SK-N-SH (cell line): ENCODE data around the gene FJX1. TPM values are rescaled to one million over a fixed set of nuclear protein-coding genes. Genes with fewer than 3 reads are reported as not detected.

Source experiments
- CTCF ChIA-PET: fragments of 300-600, 350-600 bp; formaldehyde crosslinking; extraction: SDS; loops from one replicate; lab custom pipeline; 2021; lab: Yijun Ruan, JAX
- POLR2A ChIA-PET: fragments of 350-600 bp; sonication (Branson Sonifier 250); formaldehyde crosslinking; extraction: SDS; loops from one replicate; lab custom pipeline; 2020; ENCODE audit warnings: antibody characterized with exemption, inconsistent platforms; lab: Yijun Ruan, JAX
- DNase-seq: peaks from one replicate; pipeline ENCODE4 v3.0.0; 2012
- H2AFZ ChIP-seq: fragments of 200-600 bp; sonication (generic); 2 replicates; pipeline ENCODE4 v1.8.1; 2016; ENCODE audit warnings: antibody characterized with exemption, mild to moderate bottlenecking, low read depth
- H3F3A ChIP-seq: fragments of 200-600 bp; sonication (generic); replicated peaks from 2 replicates; pipeline ENCODE3; 2016; ENCODE audit warnings: antibody characterized with exemption, mild to moderate bottlenecking; ENCODE audit not compliant: insufficient read depth
- H3K27ac ChIP-seq, 2 experiments: fragments of 200-500 bp in 1 of 2; fragments of 200-600 bp in 1 of 2; sonication (Bioruptor generic) in 1 of 2; sonication (generic), shearing (Covaris generic) in 1 of 2; 2 replicates each; pipeline versions ENCODE4 v1.5.1 to v1.6.1; 2014 to 2016; ENCODE audit warnings: low read depth in 2 of 2, inconsistent platforms in 1 of 2, low read length in 1 of 2, mild to moderate bottlenecking in 1 of 2, mixed read lengths in 1 of 2
- H3K27me3 ChIP-seq: fragments of 200-600 bp; sonication (generic), shearing (Covaris generic); 2 replicates; pipeline ENCODE4 v1.6.1; 2016; ENCODE audit warnings: mixed run types; ENCODE audit not compliant: insufficient read depth
- H3K36me3 ChIP-seq, 2 experiments: fragments of 200-500 bp in 1 of 2; fragments of 200-600 bp in 1 of 2; sonication (Bioruptor generic) in 1 of 2; sonication (generic) in 1 of 2; replicated peaks in 1 of 2; 2 replicates each; pipeline versions ENCODE3 to v1.5.1; 2014 to 2016; ENCODE audit warnings: low read length in 1 of 2, mild to moderate bottlenecking in 1 of 2; ENCODE audit not compliant: insufficient read depth in 2 of 2, control insufficient read depth in 1 of 2
- H3K4me1 ChIP-seq, 2 experiments: fragments of 200-500 bp in 1 of 2; fragments of 200-600 bp in 1 of 2; sonication (Bioruptor generic) in 1 of 2; sonication (generic), shearing (Covaris generic) in 1 of 2; 2 replicates each; pipeline versions ENCODE4 v1.5.1 to v1.6.1; 2014 to 2016; ENCODE audit warnings: low read depth in 1 of 2, low read length in 1 of 2, mixed run types in 1 of 2; ENCODE audit not compliant: insufficient read depth in 2 of 2, control insufficient read depth in 1 of 2
- H3K4me2 ChIP-seq: fragments of 200-600 bp; sonication (generic), shearing (Covaris generic); 2 replicates; pipeline ENCODE4 v1.6.1; 2017; ENCODE audit warnings: mixed run types
- H3K4me3 ChIP-seq, 2 experiments: fragments of 200-500 bp in 1 of 2; fragments of 200-600 bp in 1 of 2; sonication (Bioruptor generic) in 1 of 2; sonication (generic), shearing (Covaris generic) in 1 of 2; 2 replicates each; pipeline versions ENCODE4 v1.5.1 to v1.8.1; 2014 to 2016; ENCODE audit warnings: low read depth in 2 of 2, inconsistent platforms in 1 of 2, low read length in 1 of 2, mild to moderate bottlenecking in 1 of 2, mixed read lengths in 1 of 2, moderate library complexity in 1 of 2
- H3K79me2 ChIP-seq: fragments of 200-600 bp; sonication (generic); 2 replicates; pipeline ENCODE4 v1.8.1; 2017; ENCODE audit warnings: mild to moderate bottlenecking; ENCODE audit not compliant: insufficient read depth
- H3K9ac ChIP-seq: fragments of 200-600 bp; sonication (generic); 2 replicates; pipeline ENCODE4 v1.6.1; 2017; ENCODE audit warnings: mixed run types
- H3K9me2 ChIP-seq: fragments of 200-600 bp; sonication (generic); 2 replicates; pipeline ENCODE4 v1.6.1; 2017; ENCODE audit warnings: mixed run types
- H3K9me3 ChIP-seq: fragments of 200-600 bp; sonication (generic); 2 replicates; pipeline ENCODE4 v1.6.1; 2017; ENCODE audit warnings: mixed run types, mild to moderate bottlenecking, moderate library complexity
- H4K20me1 ChIP-seq: fragments of 200-600 bp; sonication (generic); 2 replicates; pipeline ENCODE4 v1.6.1; 2017; ENCODE audit warnings: mild to moderate bottlenecking, mixed run types; ENCODE audit not compliant: insufficient read depth
- CHD2 ChIP-seq: fragments of 150-350 bp; IDR thresholded peaks from 2 replicates; pipeline ENCODE4 v1.6.1; 2018; ENCODE audit warnings: low read length; ENCODE audit not compliant: partially characterized antibody
- ELF1 ChIP-seq: IDR thresholded peaks from 2 replicates; pipeline ENCODE4 v1.4.0; 2012
- FOXM1 ChIP-seq: IDR thresholded peaks from 2 replicates; pipeline ENCODE4 v1.4.0; 2012; ENCODE audit warnings: low read depth, mild to moderate bottlenecking
- GATA2 ChIP-seq: sonication (generic); formaldehyde crosslinking; IDR thresholded peaks from 2 replicates; pipeline ENCODE4 v1.5.0; 2020; ENCODE audit warnings: mild to moderate bottlenecking, missing genetic modification reagents
- MEF2A ChIP-seq: IDR thresholded peaks from 2 replicates; pipeline ENCODE4 v1.4.0; 2012; ENCODE audit warnings: low read depth, borderline replicate concordance
- NRF1 ChIP-seq: IDR thresholded peaks from 2 replicates; pipeline ENCODE4 v1.6.1; 2012; ENCODE audit warnings: low read depth, mild to moderate bottlenecking, low read length
- RAD21 ChIP-seq: IDR thresholded peaks from 2 replicates; pipeline ENCODE4 v1.6.1; 2012; ENCODE audit warnings: mild to moderate bottlenecking, low read length
- RCOR1 ChIP-seq: fragments of 150-350 bp; IDR thresholded peaks from 2 replicates; pipeline ENCODE4 v1.6.1; 2017; ENCODE audit warnings: antibody characterized with exemption, low read length
- RXRA ChIP-seq: IDR thresholded peaks from 2 replicates; pipeline ENCODE4 v1.4.0; 2012; ENCODE audit warnings: low read depth, mild to moderate bottlenecking, borderline replicate concordance
- SIN3A ChIP-seq: IDR thresholded peaks from 2 replicates; pipeline ENCODE4 v1.6.1; 2012; ENCODE audit warnings: low read depth, mild to moderate bottlenecking, low read length, moderate library complexity, borderline replicate concordance
- TEAD4 ChIP-seq: IDR thresholded peaks from 2 replicates; pipeline ENCODE4 v1.4.0; 2012; ENCODE audit warnings: mild to moderate bottlenecking, borderline replicate concordance; ENCODE audit not compliant: insufficient read depth
- WGBS: methylation state at CpG from one replicate; pipeline ENCODE4 v1.1.6; 2017; ENCODE audit warnings: low lambda C conversion rate; 5-methylcytosine and 5-hydroxymethylcytosine counted together
- polyA plus RNA-seq, 3 experiments: library from polyadenylated mRNA; depleted of rRNA; stranded (reverse); fragments of >200 nt; gene quantifications; 2 replicates each; pipeline ENCODE4 v1.2.3, GENCODE V29; 2012
- TF ChIP-seq, protein P1 (sequence below): IDR thresholded peaks from 2 replicates; pipeline ENCODE4 v1.4.0; 2012; ENCODE audit warnings: low read depth, borderline replicate concordance
- TF ChIP-seq, protein P2 (sequence below): fragments of 200-600 bp; sonication (generic); IDR thresholded peaks from 2 replicates; pipeline ENCODE4 v1.6.1; 2017; ENCODE audit warnings: antibody characterized with exemption, mild to moderate bottlenecking, moderate library complexity
- TF ChIP-seq, protein P3 (sequence below): IDR thresholded peaks from 2 replicates; pipeline ENCODE4 v1.4.0; 2012; ENCODE audit warnings: low read depth, borderline replicate concordance
- TF ChIP-seq, protein P4 (sequence below): IDR thresholded peaks from 2 replicates; pipeline ENCODE4 v1.6.1; 2012; ENCODE audit warnings: mild to moderate bottlenecking, low read depth, low read length, moderate library complexity
- TF ChIP-seq, protein P5 (sequence below): fragments of 150-350 bp; IDR thresholded peaks from 2 replicates; pipeline ENCODE4 v1.6.1; 2016; ENCODE audit warnings: mild to moderate bottlenecking, low read depth, low read length

FJX1 gene
- polyA plus RNA-seq, 1 of the 3 experiments (the other 2 are of a cell fraction): 34.5 TPM

DNA sequence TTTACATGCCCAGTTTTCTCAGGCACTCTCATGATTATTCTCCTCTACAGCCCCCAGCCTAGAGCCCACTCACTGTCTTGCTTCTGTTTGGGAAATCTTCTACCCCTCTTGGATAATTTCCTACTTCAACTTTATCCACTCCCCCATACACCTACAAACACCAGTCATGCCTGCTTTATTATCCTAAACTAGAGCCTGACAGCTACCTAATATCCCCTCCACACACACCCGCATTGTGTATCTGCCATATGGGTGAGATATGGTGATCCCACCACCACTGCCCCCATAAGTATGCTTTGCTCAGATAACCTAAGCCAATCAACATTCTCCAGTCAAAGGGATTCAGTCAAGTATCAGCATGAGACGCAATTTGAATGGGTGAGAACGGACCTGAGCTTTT, 15.3 kb upstream of the FJX1 start:
- no peaks in the 10 kb centered on the region for H3K79me2 ChIP-seq
- H3K9me2 ChIP-seq: no peaks in the 10 kb centered on the region
- H3F3A ChIP-seq: no peaks in the 10 kb centered on the region
- H3K27me3 ChIP-seq: no peaks in the 10 kb centered on the region
- no peak overlapping the region for H3K4me3 ChIP-seq
- no peaks in the 10 kb centered on the region for H3K36me3 ChIP-seq
- 92% methylated on average over 3 of the region's 3 CpGs for WGBS
- TF ChIP-seq, protein P1, sequence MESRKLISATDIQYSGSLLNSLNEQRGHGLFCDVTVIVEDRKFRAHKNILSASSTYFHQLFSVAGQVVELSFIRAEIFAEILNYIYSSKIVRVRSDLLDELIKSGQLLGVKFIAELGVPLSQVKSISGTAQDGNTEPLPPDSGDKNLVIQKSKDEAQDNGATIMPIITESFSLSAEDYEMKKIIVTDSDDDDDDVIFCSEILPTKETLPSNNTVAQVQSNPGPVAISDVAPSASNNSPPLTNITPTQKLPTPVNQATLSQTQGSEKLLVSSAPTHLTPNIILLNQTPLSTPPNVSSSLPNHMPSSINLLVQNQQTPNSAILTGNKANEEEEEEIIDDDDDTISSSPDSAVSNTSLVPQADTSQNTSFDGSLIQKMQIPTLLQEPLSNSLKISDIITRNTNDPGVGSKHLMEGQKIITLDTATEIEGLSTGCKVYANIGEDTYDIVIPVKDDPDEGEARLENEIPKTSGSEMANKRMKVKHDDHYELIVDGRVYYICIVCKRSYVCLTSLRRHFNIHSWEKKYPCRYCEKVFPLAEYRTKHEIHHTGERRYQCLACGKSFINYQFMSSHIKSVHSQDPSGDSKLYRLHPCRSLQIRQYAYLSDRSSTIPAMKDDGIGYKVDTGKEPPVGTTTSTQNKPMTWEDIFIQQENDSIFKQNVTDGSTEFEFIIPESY: no peak
- TF ChIP-seq RAD21: no peak
- no peak for TF ChIP-seq MEF2A
- TF ChIP-seq CHD2: no peak
- no peak for TF ChIP-seq RXRA
- TF ChIP-seq, protein P2, sequence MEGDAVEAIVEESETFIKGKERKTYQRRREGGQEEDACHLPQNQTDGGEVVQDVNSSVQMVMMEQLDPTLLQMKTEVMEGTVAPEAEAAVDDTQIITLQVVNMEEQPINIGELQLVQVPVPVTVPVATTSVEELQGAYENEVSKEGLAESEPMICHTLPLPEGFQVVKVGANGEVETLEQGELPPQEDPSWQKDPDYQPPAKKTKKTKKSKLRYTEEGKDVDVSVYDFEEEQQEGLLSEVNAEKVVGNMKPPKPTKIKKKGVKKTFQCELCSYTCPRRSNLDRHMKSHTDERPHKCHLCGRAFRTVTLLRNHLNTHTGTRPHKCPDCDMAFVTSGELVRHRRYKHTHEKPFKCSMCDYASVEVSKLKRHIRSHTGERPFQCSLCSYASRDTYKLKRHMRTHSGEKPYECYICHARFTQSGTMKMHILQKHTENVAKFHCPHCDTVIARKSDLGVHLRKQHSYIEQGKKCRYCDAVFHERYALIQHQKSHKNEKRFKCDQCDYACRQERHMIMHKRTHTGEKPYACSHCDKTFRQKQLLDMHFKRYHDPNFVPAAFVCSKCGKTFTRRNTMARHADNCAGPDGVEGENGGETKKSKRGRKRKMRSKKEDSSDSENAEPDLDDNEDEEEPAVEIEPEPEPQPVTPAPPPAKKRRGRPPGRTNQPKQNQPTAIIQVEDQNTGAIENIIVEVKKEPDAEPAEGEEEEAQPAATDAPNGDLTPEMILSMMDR: no peak
- TF ChIP-seq, protein P3, sequence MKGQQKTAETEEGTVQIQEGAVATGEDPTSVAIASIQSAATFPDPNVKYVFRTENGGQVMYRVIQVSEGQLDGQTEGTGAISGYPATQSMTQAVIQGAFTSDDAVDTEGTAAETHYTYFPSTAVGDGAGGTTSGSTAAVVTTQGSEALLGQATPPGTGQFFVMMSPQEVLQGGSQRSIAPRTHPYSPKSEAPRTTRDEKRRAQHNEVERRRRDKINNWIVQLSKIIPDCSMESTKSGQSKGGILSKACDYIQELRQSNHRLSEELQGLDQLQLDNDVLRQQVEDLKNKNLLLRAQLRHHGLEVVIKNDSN: no peak
- no peak for TF ChIP-seq GATA2
- TF ChIP-seq, protein P4, sequence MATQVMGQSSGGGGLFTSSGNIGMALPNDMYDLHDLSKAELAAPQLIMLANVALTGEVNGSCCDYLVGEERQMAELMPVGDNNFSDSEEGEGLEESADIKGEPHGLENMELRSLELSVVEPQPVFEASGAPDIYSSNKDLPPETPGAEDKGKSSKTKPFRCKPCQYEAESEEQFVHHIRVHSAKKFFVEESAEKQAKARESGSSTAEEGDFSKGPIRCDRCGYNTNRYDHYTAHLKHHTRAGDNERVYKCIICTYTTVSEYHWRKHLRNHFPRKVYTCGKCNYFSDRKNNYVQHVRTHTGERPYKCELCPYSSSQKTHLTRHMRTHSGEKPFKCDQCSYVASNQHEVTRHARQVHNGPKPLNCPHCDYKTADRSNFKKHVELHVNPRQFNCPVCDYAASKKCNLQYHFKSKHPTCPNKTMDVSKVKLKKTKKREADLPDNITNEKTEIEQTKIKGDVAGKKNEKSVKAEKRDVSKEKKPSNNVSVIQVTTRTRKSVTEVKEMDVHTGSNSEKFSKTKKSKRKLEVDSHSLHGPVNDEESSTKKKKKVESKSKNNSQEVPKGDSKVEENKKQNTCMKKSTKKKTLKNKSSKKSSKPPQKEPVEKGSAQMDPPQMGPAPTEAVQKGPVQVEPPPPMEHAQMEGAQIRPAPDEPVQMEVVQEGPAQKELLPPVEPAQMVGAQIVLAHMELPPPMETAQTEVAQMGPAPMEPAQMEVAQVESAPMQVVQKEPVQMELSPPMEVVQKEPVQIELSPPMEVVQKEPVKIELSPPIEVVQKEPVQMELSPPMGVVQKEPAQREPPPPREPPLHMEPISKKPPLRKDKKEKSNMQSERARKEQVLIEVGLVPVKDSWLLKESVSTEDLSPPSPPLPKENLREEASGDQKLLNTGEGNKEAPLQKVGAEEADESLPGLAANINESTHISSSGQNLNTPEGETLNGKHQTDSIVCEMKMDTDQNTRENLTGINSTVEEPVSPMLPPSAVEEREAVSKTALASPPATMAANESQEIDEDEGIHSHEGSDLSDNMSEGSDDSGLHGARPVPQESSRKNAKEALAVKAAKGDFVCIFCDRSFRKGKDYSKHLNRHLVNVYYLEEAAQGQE: no peak
- no peak for TF ChIP-seq NRF1
- no peak for TF ChIP-seq SIN3A
- TF ChIP-seq, protein P5, sequence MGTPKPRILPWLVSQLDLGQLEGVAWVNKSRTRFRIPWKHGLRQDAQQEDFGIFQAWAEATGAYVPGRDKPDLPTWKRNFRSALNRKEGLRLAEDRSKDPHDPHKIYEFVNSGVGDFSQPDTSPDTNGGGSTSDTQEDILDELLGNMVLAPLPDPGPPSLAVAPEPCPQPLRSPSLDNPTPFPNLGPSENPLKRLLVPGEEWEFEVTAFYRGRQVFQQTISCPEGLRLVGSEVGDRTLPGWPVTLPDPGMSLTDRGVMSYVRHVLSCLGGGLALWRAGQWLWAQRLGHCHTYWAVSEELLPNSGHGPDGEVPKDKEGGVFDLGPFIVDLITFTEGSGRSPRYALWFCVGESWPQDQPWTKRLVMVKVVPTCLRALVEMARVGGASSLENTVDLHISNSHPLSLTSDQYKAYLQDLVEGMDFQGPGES: no peak
- no peak for TF ChIP-seq FOXM1
- no peak for TF ChIP-seq RCOR1
- TF ChIP-seq TEAD4: no peak
- no peak for TF ChIP-seq ELF1
- H3K9ac ChIP-seq: no peak overlapping the region
- no peaks in the 10 kb centered on the region for H3K9me3 ChIP-seq
- no peak overlapping the region for H3K4me2 ChIP-seq
- H2AFZ ChIP-seq: no peak overlapping the region
- ChIA-PET POLR2A (no interaction called here), CTCF (interaction anchor here (1.5 kb wide), 1 partner anchor 118 kb away, joined by 3 read pairs; no protein-coding TSS in a partner anchor)
- DNase-seq: no peak
- no peaks in the 10 kb centered on the region for H4K20me1 ChIP-seq
- peaks cover 3 to 11% of the 10 kb centered on the region in 2 experiments; a peak in 2 of 4 replicates for H3K4me1 ChIP-seq
- no peak overlapping the region for H3K27ac ChIP-seq
